Astrocyte (in vitro differentiated cells and primary cell): ENCODE measurements around the gene DRICH1. TPM values are rescaled to one million over a fixed set of nuclear protein-coding genes. Genes with fewer than 3 reads are reported as not detected.
"Not testable (repeated sequence)": the region's sequence is repeated elsewhere in the genome, so short reads cannot be mapped to it uniquely, and the experiment has no call there.

Source experiments
- DNase-seq: peaks from one replicate; pipeline ENCODE4 v3.0.0-alpha.2; 2010; ENCODE audit warnings: low read depth
- FAIRE-seq: peaks from 2 replicates; lab custom pipeline; 2011; peaks lifted over from hg19 to GRCh38; lab: Jason Lieb, UNC
- H2AFZ ChIP-seq: 2 replicates; pipeline ENCODE4 v1.6.0; 2012; ENCODE audit warnings: low read depth, low read length, inconsistent platforms
- H3K27ac ChIP-seq: 2 replicates; pipeline ENCODE4 v1.5.1; 2011; ENCODE audit warnings: low read depth, low read length, inconsistent platforms
- H3K27me3 ChIP-seq: 2 replicates; pipeline ENCODE4 v1.6.0; 2011; ENCODE audit warnings: low read length, inconsistent platforms; ENCODE audit not compliant: insufficient read depth
- H3K36me3 ChIP-seq: 2 replicates; pipeline ENCODE4 v1.5.1; 2011; ENCODE audit warnings: low read length, inconsistent platforms; ENCODE audit not compliant: insufficient read depth
- H3K4me1 ChIP-seq: 2 replicates; pipeline ENCODE4 v1.5.1; 2011; ENCODE audit warnings: low read length, inconsistent platforms; ENCODE audit not compliant: insufficient read depth
- H3K4me2 ChIP-seq: 2 replicates; pipeline ENCODE4 v1.6.0; 2012; ENCODE audit warnings: low read length, inconsistent platforms
- H3K4me3 ChIP-seq: 2 replicates; pipeline ENCODE4 v1.5.1; 2011; ENCODE audit warnings: low read depth, mild to moderate bottlenecking, low read length, inconsistent platforms; ENCODE audit not compliant: insufficient read depth
- H3K79me2 ChIP-seq: 2 replicates; pipeline ENCODE4 v1.6.0; 2012; ENCODE audit warnings: mild to moderate bottlenecking, low read length, inconsistent platforms; ENCODE audit not compliant: insufficient read depth
- H3K9ac ChIP-seq: 2 replicates; pipeline ENCODE4 v1.6.0; 2012; ENCODE audit warnings: mild to moderate bottlenecking, low read length, inconsistent platforms
- H3K9me3 ChIP-seq: 2 replicates; pipeline ENCODE4 v1.5.1; 2012; ENCODE audit warnings: low read depth, mild to moderate bottlenecking, low read length, inconsistent platforms; ENCODE audit not compliant: insufficient read depth
- H4K20me1 ChIP-seq: 2 replicates; pipeline ENCODE4 v1.6.0; 2012; ENCODE audit warnings: low read length, inconsistent platforms; ENCODE audit not compliant: insufficient read depth
- H3K27ac Mint-ChIP-seq: one replicate; pipeline ENCODE4 v1.8.0; 2021; ENCODE audit warnings: mild to moderate bottlenecking, mixed read lengths; ENCODE audit not compliant: unreplicated experiment
- H3K27me3 Mint-ChIP-seq: one replicate; pipeline ENCODE4 v1.8.0; 2021; ENCODE audit warnings: low read depth, mixed read lengths; ENCODE audit not compliant: unreplicated experiment
- H3K36me3 Mint-ChIP-seq: one replicate; pipeline ENCODE4 v1.8.0; 2021; ENCODE audit warnings: low read depth, mixed read lengths; ENCODE audit not compliant: unreplicated experiment
- H3K4me1 Mint-ChIP-seq: one replicate; pipeline ENCODE4 v1.8.0; 2021; ENCODE audit warnings: low read depth, mixed read lengths; ENCODE audit not compliant: unreplicated experiment
- H3K4me3 Mint-ChIP-seq: one replicate; pipeline ENCODE4 v1.8.0; 2021; ENCODE audit warnings: mild to moderate bottlenecking, moderate library complexity, mixed read lengths; ENCODE audit not compliant: unreplicated experiment
- H3K9me3 Mint-ChIP-seq: one replicate; pipeline ENCODE4 v1.8.0; 2021; ENCODE audit warnings: mild to moderate bottlenecking, mixed read lengths; ENCODE audit not compliant: unreplicated experiment
- CTCF ChIP-seq: IDR thresholded peaks from 2 replicates; pipeline ENCODE4 v1.5.1; 2011; ENCODE audit warnings: low read depth, mild to moderate bottlenecking, inconsistent platforms, low read length, moderate library complexity; ENCODE audit not compliant: insufficient read depth
- EZH2 ChIP-seq: IDR thresholded peaks from 2 replicates; pipeline ENCODE4 v1.6.1; 2012; ENCODE audit warnings: mild to moderate bottlenecking, low read length, inconsistent platforms; ENCODE audit not compliant: insufficient read depth
- total RNA-seq: library from RNA; stranded (reverse); gene quantifications from 2 replicates; pipeline ENCODE4 v1.2.1, GENCODE V29; 2021

DRICH1 gene
- total RNA-seq, 1 donor from 2014 or later = not detected

DNA sequence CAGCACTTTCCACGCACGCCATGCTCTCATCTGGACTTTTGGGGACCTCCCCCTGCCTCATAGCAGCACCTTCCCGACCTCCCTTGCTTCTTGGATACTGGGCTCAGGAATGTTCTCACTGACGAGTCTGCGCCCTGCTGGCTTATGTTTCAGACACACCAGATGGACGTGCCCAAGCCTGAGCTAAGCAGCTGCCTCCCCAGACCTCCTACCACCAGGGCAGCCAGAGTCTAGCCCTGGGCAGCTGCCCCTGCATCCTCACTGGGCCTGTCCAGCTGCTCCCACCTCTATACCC is 45.5 kb upstream of the DRICH1 start:
- Mint-ChIP-seq H3K4me3 (no peak overlapping the region), H3K27ac (no peak overlapping the region), H3K9me3 (no peaks in the 10 kb centered on the region), H3K4me1 (no peaks in the 10 kb centered on the region), H3K27me3 (peaks cover 2% of the 10 kb centered on the region), H3K36me3 (peaks cover 7% of the 10 kb centered on the region)
- Histone ChIP-seq H3K9ac (no peak overlapping the region), H3K36me3 (no peaks in the 10 kb centered on the region), H3K4me3 (no peak overlapping the region), H3K27ac (no peak overlapping the region), H3K4me1 (no peaks in the 10 kb centered on the region), H3K4me2 (no peak overlapping the region), H3K9me3 (no peaks in the 10 kb centered on the region), H3K27me3 (no peaks in the 10 kb centered on the region), H3K79me2 (no peaks in the 10 kb centered on the region), H4K20me1 (peaks cover 8% of the 10 kb centered on the region), H2AFZ (no peak overlapping the region)
- no peak for TF ChIP-seq EZH2
- no peak for TF ChIP-seq CTCF
- DNase-seq (no peak), FAIRE-seq (no peak)

DNA sequence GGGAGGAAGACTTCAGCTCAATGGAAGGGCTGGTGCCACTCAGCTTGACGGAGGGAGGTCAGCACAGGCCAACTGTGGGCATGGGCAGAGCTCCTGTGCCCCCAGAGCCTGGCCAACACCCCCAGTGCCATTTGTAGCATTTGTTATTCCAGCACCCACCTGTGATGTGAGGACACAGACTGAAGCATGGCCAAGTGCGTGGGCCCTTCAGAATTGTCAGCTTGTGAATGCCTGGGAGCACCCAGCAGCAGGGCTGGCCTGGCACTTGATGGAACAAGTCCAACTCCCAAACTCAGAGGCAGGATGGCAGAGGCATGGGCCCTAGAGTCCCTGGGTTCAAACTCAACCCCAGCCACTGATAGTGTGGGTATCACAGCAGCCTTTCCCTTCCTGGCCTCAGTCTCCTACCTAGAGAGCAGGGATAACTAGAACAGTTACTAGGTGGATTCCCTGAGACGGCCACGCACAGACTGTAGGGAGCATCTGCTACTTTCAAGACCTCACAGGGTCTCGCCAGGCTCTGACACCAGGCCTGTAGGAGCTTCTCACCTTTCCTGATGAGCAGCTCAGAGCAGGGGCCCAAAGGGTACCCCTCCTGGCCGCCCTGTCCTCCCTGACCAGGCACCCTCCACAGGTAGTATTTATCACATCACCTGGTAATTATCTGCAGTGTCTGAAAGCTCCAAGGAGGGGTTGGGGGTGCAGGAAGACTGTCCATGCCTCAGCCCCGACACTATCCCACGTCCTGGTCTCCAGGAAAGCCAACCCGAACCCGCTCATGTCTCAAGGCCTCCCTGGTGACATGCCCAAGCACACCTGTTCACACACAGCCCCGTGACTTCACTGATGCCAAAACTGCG is 45.0 kb upstream of the DRICH1 start:
- not testable (repeated sequence) for H3K36me3 Mint-ChIP-seq, H3K4me3 ChIP-seq, H3K27me3 Mint-ChIP-seq, DNase-seq, H3K4me2 ChIP-seq, H3K27ac Mint-ChIP-seq, H3K27ac ChIP-seq, H3K4me1 ChIP-seq, H3K9ac ChIP-seq, H4K20me1 ChIP-seq, H2AFZ ChIP-seq, H3K79me2 ChIP-seq, H3K27me3 ChIP-seq, H3K4me3 Mint-ChIP-seq, H3K4me1 Mint-ChIP-seq, FAIRE-seq, H3K36me3 ChIP-seq, H3K9me3 ChIP-seq, H3K9me3 Mint-ChIP-seq

- Histone ChIP-seq H3K9me3 (no peaks in the 10 kb centered on the region), H3K27ac (no peak overlapping the region), H3K4me1 (no peaks in the 10 kb centered on the region), H4K20me1 (peaks cover 8% of the 10 kb centered on the region), H3K36me3 (no peaks in the 10 kb centered on the region), H3K9ac (no peak overlapping the region), H3K4me3 (no peak overlapping the region), H3K79me2 (no peaks in the 10 kb centered on the region), H3K4me2 (no peak overlapping the region), H3K27me3 (no peaks in the 10 kb centered on the region), H2AFZ (no peak overlapping the region)
- FAIRE-seq (no peak), DNase-seq (no peak)
- no peak overlapping the region for H3K27ac Mint-ChIP-seq
- TF ChIP-seq CTCF (no peak), EZH2 (no peak)
- no peaks in the 10 kb centered on the region for H3K4me1 Mint-ChIP-seq
- peaks cover 7% of the 10 kb centered on the region for H3K36me3 Mint-ChIP-seq
- no peak overlapping the region for H3K4me3 Mint-ChIP-seq
- no peaks in the 10 kb centered on the region for H3K9me3 Mint-ChIP-seq
- peaks cover 2% of the 10 kb centered on the region for H3K27me3 Mint-ChIP-seq
Observed at GRCh38 chr22:23675502-23676415, 43.6 kb upstream of the DRICH1 start.

GRCh38 chr22:23674886-23675501 is 42.9 kb upstream of the DRICH1 start:
- not testable (repeated sequence) for H3K9me3 Mint-ChIP-seq, H3K4me1 Mint-ChIP-seq, H3K4me3 Mint-ChIP-seq, H3K27ac Mint-ChIP-seq, H3K27me3 ChIP-seq, H3K27me3 Mint-ChIP-seq, H3K36me3 Mint-ChIP-seq, H3K79me2 ChIP-seq, H3K9me3 ChIP-seq, H3K36me3 ChIP-seq, H2AFZ ChIP-seq, H4K20me1 ChIP-seq, H3K4me3 ChIP-seq, H3K27ac ChIP-seq, H3K4me1 ChIP-seq, H3K4me2 ChIP-seq, FAIRE-seq, DNase-seq, H3K9ac ChIP-seq
